WTC11 (cell line): ENCODE results near the gene HOATZ.

Experiments used
- CREM ChIP-seq: sonication (generic); formaldehyde crosslinking; IDR thresholded peaks from 2 replicates; pipeline ENCODE4 v1.8.1; 2022; ENCODE audit warnings: mild to moderate bottlenecking, missing genetic modification reagents, moderate library complexity
- FOXK1 ChIP-seq: sonication (generic); formaldehyde crosslinking; IDR thresholded peaks from 2 replicates; pipeline ENCODE4 v1.8.0; 2022; ENCODE audit warnings: mild to moderate bottlenecking, moderate library complexity, missing genetic modification reagents
- IRF2 ChIP-seq: sonication (generic); formaldehyde crosslinking; IDR thresholded peaks from 2 replicates; pipeline ENCODE4 v1.8.0; 2022; ENCODE audit warnings: low read depth, missing genetic modification reagents, borderline replicate concordance
- NFYB ChIP-seq: sonication (generic); formaldehyde crosslinking; conservative IDR thresholded peaks from 2 replicates; pipeline ENCODE4 v1.8.0; 2022; ENCODE audit warnings: low read depth, missing genetic modification reagents
- ZNF121 ChIP-seq: sonication (generic); formaldehyde crosslinking; IDR thresholded peaks from 2 replicates; pipeline ENCODE4 v1.8.0; 2023; ENCODE audit warnings: missing genetic modification reagents
- TF ChIP-seq, protein P1 (sequence below): fragments of 200-600 bp; IDR thresholded peaks from 2 replicates; pipeline ENCODE4 v1.8.0; 2022; ENCODE audit warnings: antibody characterized with exemption
- TF ChIP-seq, protein P2 (sequence below): sonication (generic); formaldehyde crosslinking; IDR thresholded peaks from 2 replicates; pipeline ENCODE4 v1.8.0; 2022; ENCODE audit warnings: mild to moderate bottlenecking, missing genetic modification reagents
- TF ChIP-seq, protein P3 (sequence below): sonication (generic); formaldehyde crosslinking; IDR thresholded peaks from 2 replicates; pipeline ENCODE4 v1.8.1; 2023; ENCODE audit warnings: mild to moderate bottlenecking, missing genetic modification reagents
- TF ChIP-seq, protein P4 (sequence below): sonication (generic); formaldehyde crosslinking; IDR thresholded peaks from 2 replicates; pipeline ENCODE4 v1.8.1; 2022; ENCODE audit warnings: missing genetic modification reagents, borderline replicate concordance
- TF ChIP-seq, protein P5 (sequence below): sonication (generic); formaldehyde crosslinking; IDR thresholded peaks from 2 replicates; pipeline ENCODE4 v1.8.0; 2022; ENCODE audit warnings: missing genetic modification reagents

DNA sequence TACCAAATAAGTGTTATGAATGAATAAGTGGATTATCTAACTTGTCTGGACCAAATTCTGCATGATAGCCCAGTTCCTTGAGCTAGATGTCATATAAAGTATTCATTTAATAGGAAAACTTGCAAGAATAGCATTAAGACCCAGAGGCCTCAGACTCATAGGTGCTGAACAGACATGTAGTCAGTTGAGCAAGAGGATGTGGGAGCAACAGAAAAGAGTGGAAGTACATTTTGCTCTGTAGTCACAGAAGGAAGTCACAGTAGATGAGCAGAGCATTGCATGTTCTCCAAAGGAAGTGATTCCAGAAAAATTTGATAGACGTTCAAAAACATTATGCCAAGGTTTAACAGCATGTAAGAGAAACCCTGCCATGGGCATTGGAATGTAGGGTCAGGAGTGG lies 9.5 kb downstream of the HOATZ start:
- TF ChIP-seq, protein P1, sequence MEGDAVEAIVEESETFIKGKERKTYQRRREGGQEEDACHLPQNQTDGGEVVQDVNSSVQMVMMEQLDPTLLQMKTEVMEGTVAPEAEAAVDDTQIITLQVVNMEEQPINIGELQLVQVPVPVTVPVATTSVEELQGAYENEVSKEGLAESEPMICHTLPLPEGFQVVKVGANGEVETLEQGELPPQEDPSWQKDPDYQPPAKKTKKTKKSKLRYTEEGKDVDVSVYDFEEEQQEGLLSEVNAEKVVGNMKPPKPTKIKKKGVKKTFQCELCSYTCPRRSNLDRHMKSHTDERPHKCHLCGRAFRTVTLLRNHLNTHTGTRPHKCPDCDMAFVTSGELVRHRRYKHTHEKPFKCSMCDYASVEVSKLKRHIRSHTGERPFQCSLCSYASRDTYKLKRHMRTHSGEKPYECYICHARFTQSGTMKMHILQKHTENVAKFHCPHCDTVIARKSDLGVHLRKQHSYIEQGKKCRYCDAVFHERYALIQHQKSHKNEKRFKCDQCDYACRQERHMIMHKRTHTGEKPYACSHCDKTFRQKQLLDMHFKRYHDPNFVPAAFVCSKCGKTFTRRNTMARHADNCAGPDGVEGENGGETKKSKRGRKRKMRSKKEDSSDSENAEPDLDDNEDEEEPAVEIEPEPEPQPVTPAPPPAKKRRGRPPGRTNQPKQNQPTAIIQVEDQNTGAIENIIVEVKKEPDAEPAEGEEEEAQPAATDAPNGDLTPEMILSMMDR = no peak
- TF ChIP-seq FOXK1 (no peak), NFYB (CRISPR knock-in tag) (no peak), CREM (no peak), IRF2 (CRISPR knock-in tag) (no peak), ZNF121 (CRISPR knock-in tag) (no peak)
- TF ChIP-seq, protein P2, sequence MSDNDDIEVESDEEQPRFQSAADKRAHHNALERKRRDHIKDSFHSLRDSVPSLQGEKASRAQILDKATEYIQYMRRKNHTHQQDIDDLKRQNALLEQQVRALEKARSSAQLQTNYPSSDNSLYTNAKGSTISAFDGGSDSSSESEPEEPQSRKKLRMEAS (CRISPR knock-in tag) = no peak
- TF ChIP-seq, protein P3, sequence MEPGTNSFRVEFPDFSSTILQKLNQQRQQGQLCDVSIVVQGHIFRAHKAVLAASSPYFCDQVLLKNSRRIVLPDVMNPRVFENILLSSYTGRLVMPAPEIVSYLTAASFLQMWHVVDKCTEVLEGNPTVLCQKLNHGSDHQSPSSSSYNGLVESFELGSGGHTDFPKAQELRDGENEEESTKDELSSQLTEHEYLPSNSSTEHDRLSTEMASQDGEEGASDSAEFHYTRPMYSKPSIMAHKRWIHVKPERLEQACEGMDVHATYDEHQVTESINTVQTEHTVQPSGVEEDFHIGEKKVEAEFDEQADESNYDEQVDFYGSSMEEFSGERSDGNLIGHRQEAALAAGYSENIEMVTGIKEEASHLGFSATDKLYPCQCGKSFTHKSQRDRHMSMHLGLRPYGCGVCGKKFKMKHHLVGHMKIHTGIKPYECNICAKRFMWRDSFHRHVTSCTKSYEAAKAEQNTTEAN (CRISPR knock-in tag) = no peak
- TF ChIP-seq, protein P4, sequence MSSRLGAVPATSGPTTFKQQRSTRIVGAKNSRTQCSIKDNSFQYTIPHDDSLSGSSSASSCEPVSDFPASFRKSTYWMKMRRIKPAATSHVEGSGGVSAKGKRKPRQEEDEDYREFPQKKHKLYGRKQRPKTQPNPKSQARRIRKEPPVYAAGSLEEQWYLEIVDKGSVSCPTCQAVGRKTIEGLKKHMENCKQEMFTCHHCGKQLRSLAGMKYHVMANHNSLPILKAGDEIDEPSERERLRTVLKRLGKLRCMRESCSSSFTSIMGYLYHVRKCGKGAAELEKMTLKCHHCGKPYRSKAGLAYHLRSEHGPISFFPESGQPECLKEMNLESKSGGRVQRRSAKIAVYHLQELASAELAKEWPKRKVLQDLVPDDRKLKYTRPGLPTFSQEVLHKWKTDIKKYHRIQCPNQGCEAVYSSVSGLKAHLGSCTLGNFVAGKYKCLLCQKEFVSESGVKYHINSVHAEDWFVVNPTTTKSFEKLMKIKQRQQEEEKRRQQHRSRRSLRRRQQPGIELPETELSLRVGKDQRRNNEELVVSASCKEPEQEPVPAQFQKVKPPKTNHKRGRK = no peak
- TF ChIP-seq, protein P5, sequence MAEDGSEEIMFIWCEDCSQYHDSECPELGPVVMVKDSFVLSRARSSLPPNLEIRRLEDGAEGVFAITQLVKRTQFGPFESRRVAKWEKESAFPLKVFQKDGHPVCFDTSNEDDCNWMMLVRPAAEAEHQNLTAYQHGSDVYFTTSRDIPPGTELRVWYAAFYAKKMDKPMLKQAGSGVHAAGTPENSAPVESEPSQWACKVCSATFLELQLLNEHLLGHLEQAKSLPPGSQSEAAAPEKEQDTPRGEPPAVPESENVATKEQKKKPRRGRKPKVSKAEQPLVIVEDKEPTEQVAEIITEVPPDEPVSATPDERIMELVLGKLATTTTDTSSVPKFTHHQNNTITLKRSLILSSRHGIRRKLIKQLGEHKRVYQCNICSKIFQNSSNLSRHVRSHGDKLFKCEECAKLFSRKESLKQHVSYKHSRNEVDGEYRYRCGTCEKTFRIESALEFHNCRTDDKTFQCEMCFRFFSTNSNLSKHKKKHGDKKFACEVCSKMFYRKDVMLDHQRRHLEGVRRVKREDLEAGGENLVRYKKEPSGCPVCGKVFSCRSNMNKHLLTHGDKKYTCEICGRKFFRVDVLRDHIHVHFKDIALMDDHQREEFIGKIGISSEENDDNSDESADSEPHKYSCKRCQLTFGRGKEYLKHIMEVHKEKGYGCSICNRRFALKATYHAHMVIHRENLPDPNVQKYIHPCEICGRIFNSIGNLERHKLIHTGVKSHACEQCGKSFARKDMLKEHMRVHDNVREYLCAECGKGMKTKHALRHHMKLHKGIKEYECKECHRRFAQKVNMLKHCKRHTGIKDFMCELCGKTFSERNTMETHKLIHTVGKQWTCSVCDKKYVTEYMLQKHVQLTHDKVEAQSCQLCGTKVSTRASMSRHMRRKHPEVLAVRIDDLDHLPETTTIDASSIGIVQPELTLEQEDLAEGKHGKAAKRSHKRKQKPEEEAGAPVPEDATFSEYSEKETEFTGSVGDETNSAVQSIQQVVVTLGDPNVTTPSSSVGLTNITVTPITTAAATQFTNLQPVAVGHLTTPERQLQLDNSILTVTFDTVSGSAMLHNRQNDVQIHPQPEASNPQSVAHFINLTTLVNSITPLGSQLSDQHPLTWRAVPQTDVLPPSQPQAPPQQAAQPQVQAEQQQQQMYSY (CRISPR knock-in tag) = no peak
